Dermis microvascular lymphatic vessel endothelial cell (primary cell): ENCODE measurements around the gene FAM222B. TPM values are rescaled to one million over a fixed set of nuclear protein-coding genes. Genes with fewer than 3 reads are reported as not detected.

ENCODE experiments used
- DNase-seq, 2 donors: peaks; one replicate each; pipeline versions ENCODE4 v3.0.0 to v3.0.0-alpha.2; 2010; ENCODE audit warnings: low read depth in 2 of 2
- total RNA-seq: library from RNA; depleted of rRNA; stranded (reverse); fragments of >200 nt; gene quantifications from 2 replicates; pipeline ENCODE4 v1.2.1, GENCODE V29; 2014

The FAM222B gene
- total RNA-seq, 1 donor from 2014 or later: 4.9 TPM

- no peak for DNase-seq
These were observed 68.4 kb downstream of the FAM222B start for GRCh38 chr17:28774206-28774605.

GRCh38 chr17:28773736-28774135, 68.9 kb downstream of the FAM222B start:
- DNase-seq: no peak

- DNase-seq: no peak
These were observed 77.6 kb downstream of the FAM222B start for GRCh38 chr17:28765038-28765437.

GRCh38 chr17:28763804-28764266, 78.8 kb downstream of the FAM222B start:
- peak; percentile 55 to 77 for DNase-seq

- no peak for DNase-seq
These were observed 79.3 kb downstream of the FAM222B start for GRCh38 chr17:28763137-28763799.

- DNase-seq: peak in 1 of 2 donors; percentile 63
These were observed 81.7 kb downstream of the FAM222B start for GRCh38 chr17:28760601-28761562.

GRCh38 chr17:28759256-28759865, 83.2 kb downstream of the FAM222B start:
- DNase-seq: no peak

- no peak for DNase-seq
These were observed 84.0 kb downstream of the FAM222B start for GRCh38 chr17:28758411-28759121.

- DNase-seq: no peak
These were observed 86.4 kb downstream of the FAM222B start for GRCh38 chr17:28756049-28756804.

GRCh38 chr17:28755486-28755885, 87.1 kb downstream of the FAM222B start:
- no peak for DNase-seq

GRCh38 chr17:28751600-28752366, 90.8 kb downstream of the FAM222B start:
- no peak for DNase-seq

- peak; percentile 85 to 92 for DNase-seq
These were observed 92.2 kb downstream of the FAM222B start for GRCh38 chr17:28750178-28751047.

GRCh38 chr17:28749516-28750177, 92.9 kb downstream of the FAM222B start:
- DNase-seq: no peak

- DNase-seq: no peak
These were observed 93.6 kb downstream of the FAM222B start for GRCh38 chr17:28748852-28749515.

- no peak for DNase-seq
These were observed 94.5 kb downstream of the FAM222B start for GRCh38 chr17:28747801-28748750.

GRCh38 chr17:28747051-28747691, 95.4 kb downstream of the FAM222B start:
- peak in 1 of 2 donors; percentile 32 for DNase-seq
